ENCODE measurements around the gene SHISAL1.

DNA sequence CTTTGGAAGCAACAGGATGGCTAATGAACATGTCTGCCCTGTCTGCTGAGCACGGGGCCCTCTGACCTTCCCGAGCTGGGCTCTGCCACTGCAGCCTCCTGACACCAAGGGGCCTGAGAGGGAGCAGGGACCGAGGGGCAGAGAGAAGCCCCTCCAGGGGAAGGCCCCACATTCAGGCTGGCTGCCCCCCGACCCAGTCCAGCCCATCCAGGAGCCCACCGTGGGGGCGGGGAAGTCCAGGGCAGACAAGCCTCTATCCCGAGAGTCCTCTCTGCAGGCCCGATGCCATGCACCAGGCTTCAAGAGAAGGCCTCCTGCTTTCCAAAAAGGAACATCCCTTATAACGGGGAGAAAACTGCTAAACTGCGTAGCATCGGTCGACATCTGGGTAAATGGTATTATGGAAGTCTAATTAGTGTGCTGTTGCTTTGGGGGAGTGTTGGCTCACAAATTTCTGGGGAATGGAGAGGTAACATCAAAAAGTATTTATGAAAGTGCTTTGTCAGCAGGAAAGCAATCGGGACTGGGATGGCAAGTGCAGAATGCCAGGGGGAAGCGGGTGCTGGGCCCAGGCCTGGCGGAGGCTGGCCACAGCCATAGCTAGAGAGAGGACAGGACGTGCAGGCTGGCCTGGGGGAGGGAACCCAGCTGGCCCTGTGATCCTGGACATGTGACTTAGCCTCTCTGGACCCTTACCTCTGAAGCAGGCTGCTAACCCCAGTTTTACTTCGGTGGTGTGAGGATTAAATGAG is 5.3 kb upstream of the SHISAL1 start:
- TF ChIP-seq, protein P1, sequence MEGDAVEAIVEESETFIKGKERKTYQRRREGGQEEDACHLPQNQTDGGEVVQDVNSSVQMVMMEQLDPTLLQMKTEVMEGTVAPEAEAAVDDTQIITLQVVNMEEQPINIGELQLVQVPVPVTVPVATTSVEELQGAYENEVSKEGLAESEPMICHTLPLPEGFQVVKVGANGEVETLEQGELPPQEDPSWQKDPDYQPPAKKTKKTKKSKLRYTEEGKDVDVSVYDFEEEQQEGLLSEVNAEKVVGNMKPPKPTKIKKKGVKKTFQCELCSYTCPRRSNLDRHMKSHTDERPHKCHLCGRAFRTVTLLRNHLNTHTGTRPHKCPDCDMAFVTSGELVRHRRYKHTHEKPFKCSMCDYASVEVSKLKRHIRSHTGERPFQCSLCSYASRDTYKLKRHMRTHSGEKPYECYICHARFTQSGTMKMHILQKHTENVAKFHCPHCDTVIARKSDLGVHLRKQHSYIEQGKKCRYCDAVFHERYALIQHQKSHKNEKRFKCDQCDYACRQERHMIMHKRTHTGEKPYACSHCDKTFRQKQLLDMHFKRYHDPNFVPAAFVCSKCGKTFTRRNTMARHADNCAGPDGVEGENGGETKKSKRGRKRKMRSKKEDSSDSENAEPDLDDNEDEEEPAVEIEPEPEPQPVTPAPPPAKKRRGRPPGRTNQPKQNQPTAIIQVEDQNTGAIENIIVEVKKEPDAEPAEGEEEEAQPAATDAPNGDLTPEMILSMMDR (IDR thresholded peaks at IDR 0.05; ENCODE audit: insufficient read depth, low read length): no peak
- TF ChIP-seq, protein P2, sequence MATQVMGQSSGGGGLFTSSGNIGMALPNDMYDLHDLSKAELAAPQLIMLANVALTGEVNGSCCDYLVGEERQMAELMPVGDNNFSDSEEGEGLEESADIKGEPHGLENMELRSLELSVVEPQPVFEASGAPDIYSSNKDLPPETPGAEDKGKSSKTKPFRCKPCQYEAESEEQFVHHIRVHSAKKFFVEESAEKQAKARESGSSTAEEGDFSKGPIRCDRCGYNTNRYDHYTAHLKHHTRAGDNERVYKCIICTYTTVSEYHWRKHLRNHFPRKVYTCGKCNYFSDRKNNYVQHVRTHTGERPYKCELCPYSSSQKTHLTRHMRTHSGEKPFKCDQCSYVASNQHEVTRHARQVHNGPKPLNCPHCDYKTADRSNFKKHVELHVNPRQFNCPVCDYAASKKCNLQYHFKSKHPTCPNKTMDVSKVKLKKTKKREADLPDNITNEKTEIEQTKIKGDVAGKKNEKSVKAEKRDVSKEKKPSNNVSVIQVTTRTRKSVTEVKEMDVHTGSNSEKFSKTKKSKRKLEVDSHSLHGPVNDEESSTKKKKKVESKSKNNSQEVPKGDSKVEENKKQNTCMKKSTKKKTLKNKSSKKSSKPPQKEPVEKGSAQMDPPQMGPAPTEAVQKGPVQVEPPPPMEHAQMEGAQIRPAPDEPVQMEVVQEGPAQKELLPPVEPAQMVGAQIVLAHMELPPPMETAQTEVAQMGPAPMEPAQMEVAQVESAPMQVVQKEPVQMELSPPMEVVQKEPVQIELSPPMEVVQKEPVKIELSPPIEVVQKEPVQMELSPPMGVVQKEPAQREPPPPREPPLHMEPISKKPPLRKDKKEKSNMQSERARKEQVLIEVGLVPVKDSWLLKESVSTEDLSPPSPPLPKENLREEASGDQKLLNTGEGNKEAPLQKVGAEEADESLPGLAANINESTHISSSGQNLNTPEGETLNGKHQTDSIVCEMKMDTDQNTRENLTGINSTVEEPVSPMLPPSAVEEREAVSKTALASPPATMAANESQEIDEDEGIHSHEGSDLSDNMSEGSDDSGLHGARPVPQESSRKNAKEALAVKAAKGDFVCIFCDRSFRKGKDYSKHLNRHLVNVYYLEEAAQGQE (IDR thresholded peaks at IDR 0.05; ENCODE audit: insufficient replicate concordance, low read depth): no peak
- TF ChIP-seq POLR2AphosphoS5 (IDR thresholded peaks at IDR 0.05; ENCODE audit: low read depth): no peak
- TF ChIP-seq GABPA (IDR thresholded peaks at IDR 0.05; ENCODE audit: low read depth): no peak

Data from HL-60 (cell line).